IPS-18a (cell line): ENCODE measurements around the gene PSMD13.
"Not testable (repeated sequence)": the region's sequence is repeated elsewhere in the genome, so short reads cannot be mapped to it uniquely, and the experiment has no call there.

Source experiments
- H3K27ac ChIP-seq: one replicate; pipeline ENCODE4 v1.5.1; 2013; ENCODE audit warnings: low read length
- H3K27me3 ChIP-seq: one replicate; pipeline ENCODE4 v1.6.1; 2013; ENCODE audit warnings: mild to moderate bottlenecking, low read length; ENCODE audit not compliant: control insufficient read depth, insufficient read depth
- H3K36me3 ChIP-seq: one replicate; pipeline ENCODE4 v1.6.1; 2013; ENCODE audit warnings: low read depth, low read length; ENCODE audit not compliant: control insufficient read depth
- H3K4me1 ChIP-seq: one replicate; pipeline ENCODE4 v1.6.1; 2013; ENCODE audit warnings: low read depth, low read length; ENCODE audit not compliant: control insufficient read depth
- H3K4me3 ChIP-seq: one replicate; pipeline ENCODE4 v1.5.1; 2013; ENCODE audit warnings: low read length
- H3K9ac ChIP-seq: one replicate; pipeline ENCODE4 v1.6.1; 2013; ENCODE audit warnings: mild to moderate bottlenecking, low read length, moderate library complexity
- H3K9me3 ChIP-seq: one replicate; pipeline ENCODE4 v1.6.1; 2013; ENCODE audit warnings: low read depth, low read length; ENCODE audit not compliant: control insufficient read depth

Gene PSMD13

GRCh38 chr11:212150-213100, 24.4 kb upstream of the PSMD13 start:
- Histone ChIP-seq H3K27ac (no peak overlapping the region), H3K27me3 (no peaks in the 10 kb centered on the region), H3K9ac (no peak overlapping the region), H3K4me3 (no peak overlapping the region), H3K9me3 (no peaks in the 10 kb centered on the region), H3K36me3 (peaks cover 54% of the 10 kb centered on the region), H3K4me1 (no peaks in the 10 kb centered on the region)

DNA sequence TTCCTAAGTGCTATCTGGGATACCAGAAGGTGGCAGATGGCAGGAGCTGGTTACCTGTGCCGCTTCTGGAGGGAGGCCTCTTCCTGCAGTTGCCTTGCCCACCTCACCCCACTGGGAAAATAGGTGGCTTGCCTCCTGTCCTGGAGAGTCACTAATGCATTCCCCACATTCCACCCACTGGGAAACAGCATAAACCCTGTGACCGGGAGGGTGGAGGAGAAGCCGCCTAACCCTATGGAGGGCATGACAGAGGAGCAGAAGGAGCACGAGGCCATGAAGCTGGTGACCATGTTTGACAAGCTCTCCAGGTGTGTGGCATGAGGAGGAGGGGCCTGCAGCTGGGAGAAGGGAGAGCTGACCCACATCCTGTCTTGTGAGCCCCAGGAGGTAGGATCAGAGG, 23.7 kb upstream of the PSMD13 start:
- peaks cover 54% of the 10 kb centered on the region for H3K36me3 ChIP-seq
- H3K4me3 ChIP-seq: no peak overlapping the region
- H3K9me3 ChIP-seq: no peaks in the 10 kb centered on the region
- no peaks in the 10 kb centered on the region for H3K27me3 ChIP-seq
- no peaks in the 10 kb centered on the region for H3K4me1 ChIP-seq
- no peak overlapping the region for H3K9ac ChIP-seq
- H3K27ac ChIP-seq: no peak overlapping the region

DNA sequence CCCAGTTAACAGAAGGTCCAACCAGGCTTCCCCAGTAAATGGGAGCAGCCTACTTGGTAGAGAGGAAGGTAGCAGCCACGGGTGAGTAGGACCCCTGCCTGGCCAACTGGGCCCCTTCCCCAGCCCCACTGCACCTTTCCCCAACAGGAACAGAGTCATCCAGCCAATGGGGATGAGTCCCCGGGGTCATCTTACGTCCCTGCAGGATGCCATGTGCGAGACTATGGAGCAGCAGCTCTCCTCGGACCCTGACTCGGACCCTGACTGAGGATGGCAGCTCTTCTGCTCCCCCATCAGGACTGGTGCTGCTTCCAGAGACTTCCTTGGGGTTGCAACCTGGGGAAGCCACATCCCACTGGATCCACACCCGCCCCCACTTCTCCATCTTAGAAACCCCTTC, 22.7 kb upstream of the PSMD13 start:
- H3K9ac ChIP-seq: no peak overlapping the region
- no peaks in the 10 kb centered on the region for H3K9me3 ChIP-seq
- no peak overlapping the region for H3K27ac ChIP-seq
- H3K36me3 ChIP-seq: peaks cover 54% of the 10 kb centered on the region
- no peaks in the 10 kb centered on the region for H3K4me1 ChIP-seq
- no peak overlapping the region for H3K4me3 ChIP-seq
- no peaks in the 10 kb centered on the region for H3K27me3 ChIP-seq

- Histone ChIP-seq H3K9me3 (no peaks in the 10 kb centered on the region), H3K27me3 (no peaks in the 10 kb centered on the region), H3K4me3 (no peak overlapping the region), H3K36me3 (peaks cover 42% of the 10 kb centered on the region), H3K27ac (no peak overlapping the region), H3K9ac (no peak overlapping the region), H3K4me1 (no peaks in the 10 kb centered on the region)
These were observed 21.2 kb upstream of the PSMD13 start for GRCh38 chr11:215581-216037.

- Histone ChIP-seq H3K27me3 (no peaks in the 10 kb centered on the region), H3K4me1 (no peaks in the 10 kb centered on the region), H3K9ac (no peak overlapping the region), H3K9me3 (no peaks in the 10 kb centered on the region), H3K4me3 (no peak overlapping the region), H3K36me3 (peaks cover 35% of the 10 kb centered on the region), H3K27ac (no peak overlapping the region)
These were observed 20.4 kb upstream of the PSMD13 start for GRCh38 chr11:216081-216974.

DNA sequence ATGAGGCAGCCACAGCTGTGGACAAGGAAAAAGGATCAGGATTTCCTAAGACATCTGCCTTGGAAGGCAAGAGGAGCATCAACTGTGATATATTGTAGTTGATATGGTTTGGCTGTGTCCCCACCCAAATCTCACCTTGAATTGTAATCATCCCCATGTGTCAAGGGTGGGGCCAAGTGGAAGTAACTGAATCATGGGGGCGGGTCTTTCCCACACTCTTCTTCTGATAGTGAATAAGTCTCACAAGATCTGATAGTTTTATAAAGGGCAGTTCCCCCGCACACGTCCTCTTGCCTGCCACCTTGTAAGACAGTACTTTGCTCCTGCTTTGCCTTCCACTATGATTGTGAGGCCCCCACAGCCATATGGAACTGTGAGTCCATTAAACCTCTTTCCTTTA, 19.1 kb upstream of the PSMD13 start:
- Histone ChIP-seq H3K9me3 (no peaks in the 10 kb centered on the region), H3K9ac (no peak overlapping the region), H3K27me3 (no peaks in the 10 kb centered on the region)

GRCh38 chr11:218815-219593, 17.8 kb upstream of the PSMD13 start:
- Histone ChIP-seq H3K4me3 (no peak overlapping the region), H3K36me3 (peaks cover 13% of the 10 kb centered on the region), H3K27ac (no peak overlapping the region), H3K9me3 (no peaks in the 10 kb centered on the region), H3K4me1 (no peaks in the 10 kb centered on the region), H3K27me3 (no peaks in the 10 kb centered on the region), H3K9ac (no peak overlapping the region)

More for the DNA sequence above, 19.1 kb upstream of the PSMD13 start:
- Histone ChIP-seq H3K27ac (no peak overlapping the region), H3K4me3 (no peak overlapping the region), H3K36me3 (peaks cover 21% of the 10 kb centered on the region), H3K4me1 (no peaks in the 10 kb centered on the region)

DNA sequence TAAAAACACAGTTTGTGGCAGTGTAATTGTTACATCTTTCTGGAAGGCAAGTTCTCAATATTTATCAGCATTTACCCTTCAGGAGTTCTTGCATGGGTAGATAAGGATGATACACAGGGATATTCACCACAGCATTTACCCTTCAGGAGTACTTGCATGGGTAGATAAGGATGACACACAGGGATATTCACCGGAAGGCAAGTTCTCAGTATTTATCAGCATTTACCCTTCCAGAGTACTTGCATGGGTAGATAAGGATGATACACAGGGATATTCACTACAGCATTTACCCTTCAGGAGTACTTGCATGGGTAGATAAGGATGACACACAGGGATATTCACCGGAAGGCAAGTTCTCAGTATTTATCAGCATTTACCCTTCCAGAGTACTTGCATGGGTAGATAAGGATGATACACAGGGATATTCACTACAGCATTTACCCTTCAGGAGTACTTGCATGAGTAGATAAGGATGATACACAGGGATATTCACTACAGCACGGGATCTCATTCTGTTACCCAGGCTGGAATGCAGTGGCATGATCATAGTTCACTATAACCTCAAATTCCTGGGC, 16.0 kb upstream of the PSMD13 start:
- H3K27ac ChIP-seq, H3K4me3 ChIP-seq, H3K36me3 ChIP-seq, H3K9ac ChIP-seq, H3K9me3 ChIP-seq, H3K27me3 ChIP-seq, H3K4me1 ChIP-seq: not testable (repeated sequence)

- Histone ChIP-seq H3K4me3 (no peak overlapping the region), H3K36me3 (no peaks in the 10 kb centered on the region), H3K9me3 (no peaks in the 10 kb centered on the region), H3K4me1 (no peaks in the 10 kb centered on the region), H3K27me3 (no peaks in the 10 kb centered on the region), H3K9ac (no peak overlapping the region), H3K27ac (no peak overlapping the region)
These were observed 15.2 kb upstream of the PSMD13 start for GRCh38 chr11:221539-221938.

- Histone ChIP-seq H3K36me3 (no peaks in the 10 kb centered on the region), H3K9me3 (no peaks in the 10 kb centered on the region), H3K4me3 (no peak overlapping the region), H3K27me3 (no peaks in the 10 kb centered on the region), H3K27ac (no peak overlapping the region), H3K9ac (no peak overlapping the region), H3K4me1 (no peaks in the 10 kb centered on the region)
These were observed 14.6 kb upstream of the PSMD13 start for GRCh38 chr11:221998-222789.
